ENCODE results near the gene GREB1. TPM values are rescaled to one million over a fixed set of nuclear protein-coding genes. Genes with fewer than 3 reads are reported as not detected.

The GREB1 gene
- total and polyA plus RNA-seq, 2 experiments from 2014 or later, result 5.7 to 6.4 TPM

- WGBS (ENCODE audit: low lambda C conversion rate, missing lambda C conversion rate), result 35% methylated on average over 85 of the region's 93 CpGs
- H3K4me2 ChIP-seq, result peak within 1 kb of the TSS; percentile 62
- H3K4me3 ChIP-seq, result no peak within 1 kb of the TSS
Observed at GRCh38 chr2:11669454-11670291, 135.8 kb downstream of the GREB1 start, which contains the start of gene NTSR2. NTSR2 (minus strand) TSS chr2:11670195; CDS start chr2:11670129, 66 bp downstream.

GRCh38 chr2:11672407-11672806 lies 138.6 kb downstream of the GREB1 start:
- DNase-seq (ENCODE audit: low spot score), result no peak
- H2AFZ ChIP-seq, result no peak overlapping the region
- H3K36me3 ChIP-seq (replicated peaks; ENCODE audit: insufficient read depth, low read depth), result no peaks in the 10 kb centered on the region
- no peak overlapping the region for H3K27ac ChIP-seq
- WGBS (ENCODE audit: low lambda C conversion rate, missing lambda C conversion rate), result 83% methylated on average over 3 of the region's 3 CpGs
- no peaks in the 10 kb centered on the region for H4K20me1 ChIP-seq (ENCODE audit: insufficient read depth, poor library complexity, severe bottlenecking)
- TF ChIP-seq CTCF (IDR thresholded peaks at IDR 0.05; ENCODE audit: poor library complexity) (no peak), EZH2 (IDR thresholded peaks at IDR 0.05; ENCODE audit: borderline replicate concordance) (no peak), EZH2phosphoT487 (IDR thresholded peaks at IDR 0.05; ENCODE audit: low read depth, severe bottlenecking, unreplicated experiment) (no peak)
- no peak overlapping the region for H3K4me3 ChIP-seq
- no peaks in the 10 kb centered on the region for H3K79me2 ChIP-seq
- no peaks in the 10 kb centered on the region for H3K9me3 ChIP-seq (ENCODE audit: low read depth)
- H3K27me3 ChIP-seq, result peaks cover 31% of the 10 kb centered on the region
- H3K4me2 ChIP-seq, result no peak overlapping the region
- peaks cover 3% of the 10 kb centered on the region for H3K4me1 ChIP-seq (ENCODE audit: insufficient read depth)
- H3K9me2 ChIP-seq (replicated peaks; ENCODE audit: insufficient read depth), result no peaks in the 10 kb centered on the region

More at GRCh38 chr2:11669454-11670291, 135.8 kb downstream of the GREB1 start, which contains the start of gene NTSR2:
- peak; percentile 87 for DNase-seq (ENCODE audit: low spot score)
- Histone ChIP-seq H3K36me3 (replicated peaks; ENCODE audit: insufficient read depth, low read depth) (no peaks in the 10 kb centered on the region), H3K79me2 (no peaks in the 10 kb centered on the region), H2AFZ (no peak within 1 kb of the TSS), H3K27me3 (peaks cover 29% of the 10 kb centered on the region), H4K20me1 (ENCODE audit: insufficient read depth, poor library complexity, severe bottlenecking) (no peaks in the 10 kb centered on the region), H3K4me1 (ENCODE audit: insufficient read depth) (peaks cover 3% of the 10 kb centered on the region), H3K27ac (no peak within 1 kb of the TSS), H3K9me3 (ENCODE audit: low read depth) (no peaks in the 10 kb centered on the region), H3K9me2 (replicated peaks; ENCODE audit: insufficient read depth) (no peaks in the 10 kb centered on the region)
- TF ChIP-seq EZH2phosphoT487 (IDR thresholded peaks at IDR 0.05; ENCODE audit: low read depth, severe bottlenecking, unreplicated experiment), result no peak
- TF ChIP-seq EZH2 (IDR thresholded peaks at IDR 0.05; ENCODE audit: borderline replicate concordance), result no peak
- no peak for TF ChIP-seq CTCF (IDR thresholded peaks at IDR 0.05; ENCODE audit: poor library complexity)

GRCh38 chr2:11674983-11675382 lies 141.1 kb downstream of the GREB1 start:
- H3K4me1 ChIP-seq (ENCODE audit: insufficient read depth), result peaks cover 1% of the 10 kb centered on the region
- peaks cover 39% of the 10 kb centered on the region for H3K27me3 ChIP-seq
- 86% methylated on average over 10 of the region's 10 CpGs for WGBS (ENCODE audit: low lambda C conversion rate, missing lambda C conversion rate)

More at GRCh38 chr2:11674983-11675382, 141.1 kb downstream of the GREB1 start:
- no peak overlapping the region for H3K27ac ChIP-seq
- H2AFZ ChIP-seq, result no peak overlapping the region
- H3K79me2 ChIP-seq, result no peaks in the 10 kb centered on the region
- H3K36me3 ChIP-seq (replicated peaks; ENCODE audit: insufficient read depth, low read depth), result no peaks in the 10 kb centered on the region
- DNase-seq (ENCODE audit: low spot score), result no peak
- TF ChIP-seq EZH2 (IDR thresholded peaks at IDR 0.05; ENCODE audit: borderline replicate concordance), result no peak
- no peak for TF ChIP-seq EZH2phosphoT487 (IDR thresholded peaks at IDR 0.05; ENCODE audit: low read depth, severe bottlenecking, unreplicated experiment)
- TF ChIP-seq CTCF (IDR thresholded peaks at IDR 0.05; ENCODE audit: poor library complexity), result no peak
- H3K9me2 ChIP-seq (replicated peaks; ENCODE audit: insufficient read depth), result no peaks in the 10 kb centered on the region
- no peak overlapping the region for H3K4me2 ChIP-seq
- H3K9me3 ChIP-seq (ENCODE audit: low read depth), result no peaks in the 10 kb centered on the region
- no peaks in the 10 kb centered on the region for H4K20me1 ChIP-seq (ENCODE audit: insufficient read depth, poor library complexity, severe bottlenecking)
- H3K4me3 ChIP-seq, result no peak overlapping the region

Data from hepatocyte (in vitro differentiated cells).